Measurements from ENCODE around the gene MAP4K5.
"Not testable (repeated sequence)": the region's sequence is repeated elsewhere in the genome, so short reads cannot be mapped to it uniquely, and the experiment has no call there.

The MAP4K5 gene

GRCh38 chr14:50531595-50532501, 521 bp downstream of the MAP4K5 start:
- DNase-seq: peak; percentile 49

- no peak for DNase-seq
Observed at GRCh38 chr14:50530794-50531365, 1.5 kb downstream of the MAP4K5 start.

GRCh38 chr14:50530358-50530757, 2.0 kb downstream of the MAP4K5 start:
- no peak for DNase-seq

GRCh38 chr14:50529288-50530179, 2.8 kb downstream of the MAP4K5 start:
- DNase-seq: peak; percentile 16

- no peak for DNase-seq
Observed at GRCh38 chr14:50528000-50528399, 4.4 kb downstream of the MAP4K5 start.

- DNase-seq: peak; percentile 47
Observed at GRCh38 chr14:50524731-50525515, 7.4 kb downstream of the MAP4K5 start.

GRCh38 chr14:50524060-50524459, 8.3 kb downstream of the MAP4K5 start:
- DNase-seq: peak; percentile 66

GRCh38 chr14:50523271-50524041, 8.9 kb downstream of the MAP4K5 start:
- no peak for DNase-seq

GRCh38 chr14:50521912-50522341, 10.4 kb downstream of the MAP4K5 start:
- peak; percentile 35 for DNase-seq

- DNase-seq: peak; percentile 81
Observed at GRCh38 chr14:50520947-50521815, 11.2 kb downstream of the MAP4K5 start.

- no peak for DNase-seq
Observed at GRCh38 chr14:50516091-50516490, 16.3 kb downstream of the MAP4K5 start.

GRCh38 chr14:50512463-50512862, 19.9 kb downstream of the MAP4K5 start:
- no peak for DNase-seq

- DNase-seq: no peak
Observed at GRCh38 chr14:50510157-50510556, 22.2 kb downstream of the MAP4K5 start.

- not testable (repeated sequence) for DNase-seq
Observed at GRCh38 chr14:50507078-50507477, 25.3 kb downstream of the MAP4K5 start.

- DNase-seq: no peak
Observed at GRCh38 chr14:50501642-50502041, 30.7 kb downstream of the MAP4K5 start.

- DNase-seq: no peak
Observed at GRCh38 chr14:50497351-50497750, 35.0 kb downstream of the MAP4K5 start.

- no peak for DNase-seq
Observed at GRCh38 chr14:50489851-50490250, 42.5 kb downstream of the MAP4K5 start.

- DNase-seq: no peak
Observed at GRCh38 chr14:50488521-50488920, 43.8 kb downstream of the MAP4K5 start.

- DNase-seq: no peak
Observed at GRCh38 chr14:50479041-50479440, 53.3 kb downstream of the MAP4K5 start.

GRCh38 chr14:50477760-50478159, 54.6 kb downstream of the MAP4K5 start:
- no peak for DNase-seq

- DNase-seq: no peak
Observed at GRCh38 chr14:50476134-50476533, 56.2 kb downstream of the MAP4K5 start.

All from suppressor macrophage treated with lipopolysaccharide for 4 hours (primary cell).